ENCODE data around the gene RNF43. TPM values are rescaled to one million over a fixed set of nuclear protein-coding genes. Genes with fewer than 3 reads are reported as not detected.

Gene RNF43
- total RNA-seq, 1 donor from 2014 or later = 2.1 TPM

GRCh38 chr17:58380207-58381123 lies 36.9 kb downstream of the RNF43 start:
- no peak for ATAC-seq (ENCODE audit: low read depth)
- no peak for DNase-seq
- Mint-ChIP-seq H3K4me3 (no peak overlapping the region), H3K36me3 (ENCODE audit: low read depth) (no peaks in the 10 kb centered on the region), H3K27me3 (no peaks in the 10 kb centered on the region), H3K9me3 (no peaks in the 10 kb centered on the region), H3K27ac (no peak overlapping the region), H3K4me1 (peaks cover 25% of the 10 kb centered on the region)
- ChIA-PET POLR2A (interaction anchor here (0.6 to 0.8 kb wide), 2 partner anchors 36 to 1181 kb away, joined by 3 to 4 read pairs; no protein-coding TSS in a partner anchor), CTCF (no interaction called here)
- intact Hi-C loops (cut with micrococcal nuclease) = no loop called here
- TF ChIP-seq CTCF (IDR thresholded peaks at IDR 0.05) = no peak

- ChIA-PET POLR2A (no interaction called here), CTCF (interaction anchor here (1.5 kb wide), 1 partner anchor 62 kb away, joined by 4 read pairs; no protein-coding TSS in a partner anchor)
- H3K27me3 Mint-ChIP-seq = no peaks in the 10 kb centered on the region
- TF ChIP-seq CTCF (IDR thresholded peaks at IDR 0.05) = no peak
- no peaks in the 10 kb centered on the region for H3K36me3 Mint-ChIP-seq (ENCODE audit: low read depth)
- intact Hi-C loops (cut with micrococcal nuclease) = no loop called here
- H3K4me3 Mint-ChIP-seq = no peak overlapping the region
- ATAC-seq (ENCODE audit: low read depth) = no peak
- no peaks in the 10 kb centered on the region for H3K9me3 Mint-ChIP-seq
- no peak overlapping the region for H3K27ac Mint-ChIP-seq
- H3K4me1 Mint-ChIP-seq = peaks cover 17% of the 10 kb centered on the region
- DNase-seq = no peak
Measured at GRCh38 chr17:58379511-58379824, 37.9 kb downstream of the RNF43 start.

- Mint-ChIP-seq H3K9me3 (no peaks in the 10 kb centered on the region), H3K4me3 (no peak overlapping the region), H3K4me1 (peaks cover 17% of the 10 kb centered on the region), H3K36me3 (ENCODE audit: low read depth) (no peaks in the 10 kb centered on the region), H3K27me3 (no peaks in the 10 kb centered on the region), H3K27ac (no peak overlapping the region)
- DNase-seq (no peak), ATAC-seq (ENCODE audit: low read depth) (no peak)
- POLR2A ChIA-PET = interaction anchor here (0.6 kb wide), 1 partner anchor 280 kb away, joined by 8 read pairs; no protein-coding TSS in a partner anchor
- TF ChIP-seq CTCF (IDR thresholded peaks at IDR 0.05) = no peak
- intact Hi-C loops (cut with micrococcal nuclease) = no loop called here
- CTCF ChIA-PET = interaction anchor here (1.5 kb wide), 1 partner anchor 61 kb away, joined by 4 read pairs; no protein-coding TSS in a partner anchor
Measured at GRCh38 chr17:58378733-58379510, 38.4 kb downstream of the RNF43 start.

- TF ChIP-seq CTCF (IDR thresholded peaks at IDR 0.05) = no peak
- no peaks in the 10 kb centered on the region for H3K27me3 Mint-ChIP-seq
- no peaks in the 10 kb centered on the region for H3K36me3 Mint-ChIP-seq (ENCODE audit: low read depth)
- intact Hi-C loops (cut with micrococcal nuclease) = no loop called here
- ChIA-PET CTCF (no interaction called here), POLR2A (no interaction called here)
- DNase-seq (no peak), ATAC-seq (ENCODE audit: low read depth) (no peak)
- H3K4me1 Mint-ChIP-seq = peaks cover 12% of the 10 kb centered on the region
- H3K27ac Mint-ChIP-seq = no peak overlapping the region
- no peaks in the 10 kb centered on the region for H3K9me3 Mint-ChIP-seq
- H3K4me3 Mint-ChIP-seq = no peak overlapping the region
Measured at GRCh38 chr17:58377661-58378060, 39.7 kb downstream of the RNF43 start.

- no peak for TF ChIP-seq CTCF (IDR thresholded peaks at IDR 0.05)
- Mint-ChIP-seq H3K9me3 (no peaks in the 10 kb centered on the region), H3K4me1 (peaks cover 8% of the 10 kb centered on the region), H3K27me3 (no peaks in the 10 kb centered on the region), H3K4me3 (no peak overlapping the region), H3K27ac (no peak overlapping the region), H3K36me3 (ENCODE audit: low read depth) (no peaks in the 10 kb centered on the region)
- POLR2A ChIA-PET = interaction anchor here (0.5 to 1.4 kb wide), 3 partner anchors 13 to 33 kb away, joined by 3 to 4 read pairs (median 3); no protein-coding TSS in a partner anchor
- CTCF ChIA-PET = no interaction called here
- DNase-seq = no peak
- intact Hi-C loops (cut with micrococcal nuclease) = no loop called here
- no peak for ATAC-seq (ENCODE audit: low read depth)
Measured at GRCh38 chr17:58377093-58377601, 40.2 kb downstream of the RNF43 start.
